ENCODE data around the gene PRKN.

Gene PRKN

DNA sequence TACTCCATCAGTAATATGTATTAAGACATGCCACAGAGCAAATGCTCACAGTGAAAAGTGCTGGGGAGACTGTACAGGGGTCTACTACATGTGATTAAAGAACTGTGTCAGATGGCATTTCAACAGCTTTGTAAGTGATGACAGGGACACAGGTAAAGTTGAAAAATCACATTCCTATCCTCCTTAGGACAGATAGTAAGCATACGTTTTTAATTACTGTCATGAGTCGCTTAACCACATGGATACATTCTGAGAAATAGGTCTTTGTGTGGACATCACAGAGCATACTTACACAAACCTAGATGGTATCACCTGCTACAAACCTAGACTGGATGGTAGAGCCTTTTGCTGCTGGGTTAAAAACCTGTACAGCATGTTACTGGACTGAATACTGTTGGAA is 807.9 kb downstream of the PRKN start:
- Histone ChIP-seq H2AFZ (ENCODE audit: low read depth, low read length) (no peak overlapping the region), H4K20me1 (ENCODE audit: insufficient read depth, low read length) (no peaks in the 10 kb centered on the region), H3K4me3 (ENCODE audit: low read depth in 1 of 2, low read length in 2 of 2) (no peak overlapping the region), H3K9me3 (ENCODE audit: insufficient read depth, low read length, severe bottlenecking) (no peaks in the 10 kb centered on the region), H3K4me1 (ENCODE audit: insufficient read depth, low read length) (no peaks in the 10 kb centered on the region), H3K27ac (ENCODE audit: low read length) (no peak overlapping the region), H3K79me2 (ENCODE audit: insufficient read depth, low read length) (no peaks in the 10 kb centered on the region), H3K36me3 (ENCODE audit: insufficient read depth, low read length) (no peaks in the 10 kb centered on the region), H3K9ac (ENCODE audit: low read depth, low read length) (no peak overlapping the region), H3K4me2 (ENCODE audit: insufficient read depth, low read length) (no peak overlapping the region), H3K27me3 (ENCODE audit: insufficient read depth, low read length, poor library complexity) (no peaks in the 10 kb centered on the region)
- TF ChIP-seq, protein P1, sequence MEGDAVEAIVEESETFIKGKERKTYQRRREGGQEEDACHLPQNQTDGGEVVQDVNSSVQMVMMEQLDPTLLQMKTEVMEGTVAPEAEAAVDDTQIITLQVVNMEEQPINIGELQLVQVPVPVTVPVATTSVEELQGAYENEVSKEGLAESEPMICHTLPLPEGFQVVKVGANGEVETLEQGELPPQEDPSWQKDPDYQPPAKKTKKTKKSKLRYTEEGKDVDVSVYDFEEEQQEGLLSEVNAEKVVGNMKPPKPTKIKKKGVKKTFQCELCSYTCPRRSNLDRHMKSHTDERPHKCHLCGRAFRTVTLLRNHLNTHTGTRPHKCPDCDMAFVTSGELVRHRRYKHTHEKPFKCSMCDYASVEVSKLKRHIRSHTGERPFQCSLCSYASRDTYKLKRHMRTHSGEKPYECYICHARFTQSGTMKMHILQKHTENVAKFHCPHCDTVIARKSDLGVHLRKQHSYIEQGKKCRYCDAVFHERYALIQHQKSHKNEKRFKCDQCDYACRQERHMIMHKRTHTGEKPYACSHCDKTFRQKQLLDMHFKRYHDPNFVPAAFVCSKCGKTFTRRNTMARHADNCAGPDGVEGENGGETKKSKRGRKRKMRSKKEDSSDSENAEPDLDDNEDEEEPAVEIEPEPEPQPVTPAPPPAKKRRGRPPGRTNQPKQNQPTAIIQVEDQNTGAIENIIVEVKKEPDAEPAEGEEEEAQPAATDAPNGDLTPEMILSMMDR (IDR thresholded peaks at IDR 0.05; ENCODE audit: borderline replicate concordance, extremely low read depth, low read length, poor library complexity, severe bottlenecking) = no peak
- TF ChIP-seq EZH2 (IDR thresholded peaks at IDR 0.05; ENCODE audit: borderline replicate concordance, low read depth, low read length, severe bottlenecking) = no peak
- ATAC-seq (ENCODE audit: insufficient read depth, low read depth) (no peak), DNase-seq (no peak)

DNA sequence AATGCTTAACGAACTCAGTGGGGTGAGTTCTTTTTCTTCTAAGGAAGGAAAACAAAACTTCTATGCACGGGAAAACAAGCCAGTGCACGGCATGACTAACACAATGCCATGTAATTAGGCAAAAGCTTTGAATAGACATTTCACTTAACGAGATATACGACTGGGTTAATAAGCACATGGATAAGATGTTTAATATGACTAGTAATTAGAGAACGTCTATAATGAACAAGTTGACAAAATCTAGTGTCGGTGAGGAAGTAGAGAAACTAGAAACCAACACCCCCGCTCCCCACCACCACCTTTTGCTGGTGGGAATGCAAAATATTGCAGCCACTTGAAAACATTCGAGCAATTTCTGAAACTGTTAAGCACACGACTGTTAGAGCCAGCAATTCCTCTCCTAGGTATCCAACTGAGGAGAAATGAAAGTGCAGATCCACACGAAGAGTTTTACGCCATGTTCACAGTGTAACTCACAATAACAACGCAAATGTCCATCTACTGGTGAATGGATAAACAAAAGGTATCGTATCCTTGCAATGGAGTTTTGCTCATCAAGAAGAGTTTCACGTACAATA is 808.8 kb downstream of the PRKN start:
- Histone ChIP-seq H3K79me2 (ENCODE audit: insufficient read depth, low read length) (no peaks in the 10 kb centered on the region), H3K27ac (ENCODE audit: low read length) (no peak overlapping the region), H3K9me3 (ENCODE audit: insufficient read depth, low read length, severe bottlenecking) (no peaks in the 10 kb centered on the region), H3K36me3 (ENCODE audit: insufficient read depth, low read length) (no peaks in the 10 kb centered on the region), H4K20me1 (ENCODE audit: insufficient read depth, low read length) (no peaks in the 10 kb centered on the region), H3K4me1 (ENCODE audit: insufficient read depth, low read length) (no peaks in the 10 kb centered on the region), H2AFZ (ENCODE audit: low read depth, low read length) (no peak overlapping the region), H3K4me2 (ENCODE audit: insufficient read depth, low read length) (no peak overlapping the region), H3K9ac (ENCODE audit: low read depth, low read length) (no peak overlapping the region), H3K4me3 (ENCODE audit: low read depth in 1 of 2, low read length in 2 of 2) (no peak overlapping the region), H3K27me3 (ENCODE audit: insufficient read depth, low read length, poor library complexity) (no peaks in the 10 kb centered on the region)
- TF ChIP-seq, protein P1 (IDR thresholded peaks at IDR 0.05; ENCODE audit: borderline replicate concordance, extremely low read depth, low read length, poor library complexity, severe bottlenecking) = no peak
- TF ChIP-seq EZH2 (IDR thresholded peaks at IDR 0.05; ENCODE audit: borderline replicate concordance, low read depth, low read length, severe bottlenecking) = no peak
- DNase-seq (no peak), ATAC-seq (ENCODE audit: insufficient read depth, low read depth) (no peak)

GRCh38 chr6:161918109-161918531 is 809.4 kb downstream of the PRKN start:
- H3K4me3 ChIP-seq (ENCODE audit: low read depth in 1 of 2, low read length in 2 of 2) = no peak overlapping the region
- DNase-seq = no peak
- no peak overlapping the region for H2AFZ ChIP-seq (ENCODE audit: low read depth, low read length)
- H3K9ac ChIP-seq (ENCODE audit: low read depth, low read length) = no peak overlapping the region
- H3K4me1 ChIP-seq (ENCODE audit: insufficient read depth, low read length) = no peaks in the 10 kb centered on the region
- no peak for ATAC-seq (ENCODE audit: insufficient read depth, low read depth)
- H4K20me1 ChIP-seq (ENCODE audit: insufficient read depth, low read length) = no peaks in the 10 kb centered on the region
- H3K79me2 ChIP-seq (ENCODE audit: insufficient read depth, low read length) = no peaks in the 10 kb centered on the region
- no peak overlapping the region for H3K27ac ChIP-seq (ENCODE audit: low read length)
- H3K9me3 ChIP-seq (ENCODE audit: insufficient read depth, low read length, severe bottlenecking) = no peaks in the 10 kb centered on the region
- no peaks in the 10 kb centered on the region for H3K27me3 ChIP-seq (ENCODE audit: insufficient read depth, low read length, poor library complexity)
- no peaks in the 10 kb centered on the region for H3K36me3 ChIP-seq (ENCODE audit: insufficient read depth, low read length)
- TF ChIP-seq, protein P1 (IDR thresholded peaks at IDR 0.05; ENCODE audit: borderline replicate concordance, extremely low read depth, low read length, poor library complexity, severe bottlenecking) = no peak
- no peak for TF ChIP-seq EZH2 (IDR thresholded peaks at IDR 0.05; ENCODE audit: borderline replicate concordance, low read depth, low read length, severe bottlenecking)
- no peak overlapping the region for H3K4me2 ChIP-seq (ENCODE audit: insufficient read depth, low read length)

Measured in DND-41 (cell line).